B cell (primary cell): Measurements from ENCODE around the gene TYK2. TPM values are rescaled to one million over a fixed set of nuclear protein-coding genes. Genes with fewer than 3 reads are reported as not detected.

Source experiments
- ATAC-seq: fragments of 200-7000 bp; cut with Tn5 transposase; one replicate; pipeline ENCODE4 v1.10.0; 2021; ENCODE audit warnings: low read depth, mild to moderate bottlenecking, moderate number of reproducible peaks, moderate library complexity
- CTCF ChIA-PET: fragments of 350-600 bp; sonication (Branson Sonifier 250); formaldehyde crosslinking; loops from one replicate; lab custom pipeline; 2021; ENCODE audit warnings: antibody characterized with exemption, inconsistent platforms; lab: Charles Lee
- POLR2A ChIA-PET: fragments of 350-600 bp; sonication (Branson Sonifier 250); formaldehyde crosslinking; loops from one replicate; lab custom pipeline; 2021; ENCODE audit warnings: antibody characterized with exemption; lab: Charles Lee
- DNase-seq: peaks from one replicate; pipeline ENCODE4 v3.0.0; 2013
- H2AFZ ChIP-seq: 2 replicates; pipeline ENCODE4 v1.6.1; 2012; ENCODE audit warnings: mild to moderate bottlenecking, low read depth, low read length; ENCODE audit not compliant: insufficient read depth, poor library complexity, severe bottlenecking
- H3K27ac ChIP-seq, 2 donors: 1 replicate in 1 of 2; 2 replicates in 1 of 2; pipeline ENCODE4 v1.5.1; 2012 to 2013; ENCODE audit warnings: low read length in 2 of 2, mild to moderate bottlenecking in 2 of 2, moderate library complexity in 1 of 2
- H3K27me3 ChIP-seq, 4 experiments: fragments of 200-600 bp in 1 of 4; sonication (generic) in 1 of 4; replicated peaks in 1 of 4; 1 replicate in 2 of 4; 2 replicates in 2 of 4; pipeline versions ENCODE4 v1.6.1 to v1.7.0; 2013 to 2016; ENCODE audit warnings: low read length in 3 of 4, mild to moderate bottlenecking in 2 of 4, mixed read lengths in 1 of 4, moderate library complexity in 1 of 4; ENCODE audit not compliant: insufficient read depth in 4 of 4, control insufficient read depth in 3 of 4; ENCODE audit errors: control extremely low read depth in 1 of 4
- H3K36me3 ChIP-seq, 2 experiments: replicated peaks in 1 of 2; 1 replicate in 1 of 2; 2 replicates in 1 of 2; pipeline versions ENCODE4 v1.6.1 to v1.7.1; 2013; ENCODE audit warnings: low read length in 1 of 2; ENCODE audit not compliant: insufficient read depth in 2 of 2, control insufficient read depth in 1 of 2; ENCODE audit errors: control extremely low read depth in 1 of 2, extremely low read depth in 1 of 2
- H3K4me1 ChIP-seq, 2 donors: fragments of 200-600 bp in 1 of 2; sonication (generic) in 1 of 2; 1 replicate in 1 of 2; 2 replicates in 1 of 2; pipeline versions ENCODE4 v1.5.1 to v1.6.1; 2013 to 2017; ENCODE audit warnings: low read length in 2 of 2; ENCODE audit not compliant: control insufficient read depth in 2 of 2, insufficient read depth in 2 of 2
- H3K4me2 ChIP-seq: replicated peaks from 2 replicates; pipeline ENCODE3; 2012; ENCODE audit warnings: mild to moderate bottlenecking, low read depth, low read length; ENCODE audit not compliant: poor library complexity, severe bottlenecking
- H3K4me3 ChIP-seq, 5 experiments: fragments of 200-600 bp in 1 of 5; sonication (generic) in 1 of 5; 1 replicate in 3 of 5; 2 replicates in 2 of 5; pipeline versions ENCODE4 v1.5.1 to v1.7.0; 2011 to 2016; ENCODE audit warnings: low read length in 4 of 5, mild to moderate bottlenecking in 4 of 5, low read depth in 2 of 5, control low read depth in 1 of 5, moderate library complexity in 1 of 5; ENCODE audit not compliant: insufficient read depth in 1 of 5; ENCODE audit errors: control extremely low read depth in 1 of 5, extremely low read depth in 1 of 5
- H3K79me2 ChIP-seq: fragments of 200-600 bp; sonication (generic); one replicate; pipeline ENCODE4 v1.6.0; 2016; ENCODE audit warnings: low read length; ENCODE audit not compliant: control insufficient read depth, insufficient read depth
- H3K9ac ChIP-seq: fragments of 200-600 bp; sonication (generic); 2 replicates; pipeline ENCODE4 v1.6.1; 2017; ENCODE audit warnings: mild to moderate bottlenecking, low read length, moderate library complexity
- H3K9me3 ChIP-seq, 3 donors: one replicate each; pipeline versions ENCODE4 v1.6.1 to v1.7.1; 2013; ENCODE audit warnings: low read length in 2 of 3; ENCODE audit not compliant: control insufficient read depth in 2 of 3, insufficient read depth in 1 of 3; ENCODE audit errors: control extremely low read depth in 1 of 3
- H4K20me1 ChIP-seq: 2 replicates; pipeline ENCODE4 v1.6.0; 2012; ENCODE audit warnings: mild to moderate bottlenecking, low read length; ENCODE audit not compliant: insufficient read depth, control insufficient read depth, poor library complexity, severe bottlenecking
- H3K27ac Mint-ChIP-seq: one replicate; pipeline ENCODE4 v1.8.0; 2021; ENCODE audit warnings: mixed read lengths
- H3K27me3 Mint-ChIP-seq: one replicate; pipeline ENCODE4 v1.8.0; 2021; ENCODE audit warnings: mixed read lengths
- H3K4me1 Mint-ChIP-seq: one replicate; pipeline ENCODE4 v1.8.0; 2021; ENCODE audit warnings: mixed read lengths
- H3K4me3 Mint-ChIP-seq: one replicate; pipeline ENCODE4 v1.8.0; 2021; ENCODE audit warnings: mixed read lengths
- H3K9me3 Mint-ChIP-seq: one replicate; pipeline ENCODE4 v1.8.0; 2022; ENCODE audit warnings: mixed read lengths; ENCODE audit not compliant: insufficient read depth
- EZH2 ChIP-seq: IDR thresholded peaks from 2 replicates; pipeline ENCODE4 v1.6.1; 2012; ENCODE audit warnings: borderline replicate concordance, low read depth, mild to moderate bottlenecking, moderate library complexity, low read length; ENCODE audit not compliant: insufficient read depth, poor library complexity, severe bottlenecking
- WGBS: methylation state at CpG from one replicate; pipeline ENCODE4 v1.1.5; 2013; ENCODE audit warnings: missing lambda C conversion rate; ENCODE audit not compliant: insufficient coverage; 5-methylcytosine and 5-hydroxymethylcytosine counted together
- intact Hi-C: fragments of 100-400 bp; cut with micrococcal nuclease; formaldehyde crosslinking; loops from one replicate; pipeline ENCODE4 v1.10.0; 2022
- polyA plus RNA-seq: library from polyadenylated mRNA; depleted of rRNA; stranded (reverse); fragments of >200 nt; gene quantifications from 2 replicates; pipeline ENCODE4 v1.2.3, GENCODE V29; 2012
- total RNA-seq, 2 donors: library from RNA; stranded (reverse); fragments of 120-200 nt in 1 of 2; gene quantifications; 1 replicate in 1 of 2; 2 replicates in 1 of 2; pipeline versions ENCODE4 v1.2.3 to v1.2.4, GENCODE V29; 2013 to 2022
- TF ChIP-seq, protein P1 (sequence below): fragments of 200-600 bp; IDR thresholded peaks from one replicate; pipeline ENCODE4 v1.8.0; 2022; ENCODE audit warnings: antibody characterized with exemption, mild to moderate bottlenecking

The TYK2 gene
- total and polyA plus RNA-seq, 2 donors (not counting 1 experiment from before 2014, with no cell fraction given): 337 to 343 TPM

DNA sequence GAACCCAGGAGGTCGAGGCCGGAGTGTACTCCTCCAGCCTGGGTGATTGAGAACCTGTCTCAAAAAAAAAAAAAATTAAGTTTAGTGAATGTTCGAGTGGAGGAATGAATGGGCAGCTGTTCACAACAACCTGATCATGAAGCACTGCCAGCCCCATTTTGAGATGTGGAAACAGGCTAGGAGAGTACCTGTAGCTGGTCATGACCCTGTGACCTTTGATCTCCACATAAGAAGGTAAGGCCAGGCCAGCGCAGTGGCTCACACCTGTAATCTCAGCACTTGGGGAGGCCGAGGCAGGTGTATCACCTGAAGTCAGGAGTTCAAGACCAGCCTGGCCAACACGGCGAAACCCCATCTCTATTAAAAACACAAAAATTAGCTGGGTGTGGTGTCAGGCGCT, 54.6 kb downstream of the TYK2 start:
- Histone ChIP-seq H3K36me3 (peaks cover 0 to 88% of the 10 kb centered on the region in 2 experiments), H3K27me3 (no peaks in the 10 kb centered on the region), H3K27ac (no peak overlapping the region), H3K4me3 (no peak overlapping the region), H3K9me3 (no peaks in the 10 kb centered on the region), H2AFZ (no peak overlapping the region), H3K4me2 (no peak overlapping the region), H3K4me1 (peaks cover 0 to 6% of the 10 kb centered on the region in 2 donors), H4K20me1 (peaks cover 75% of the 10 kb centered on the region), H3K79me2 (peaks cover 45% of the 10 kb centered on the region), H3K9ac (no peak overlapping the region)
- 100% methylated on average over 8 of the region's 8 CpGs for whole genome bisulfite sequencing
- H3K4me1 Mint-ChIP-seq: peaks cover 1% of the 10 kb centered on the region
- intact Hi-C loops: no loop called here
- no peaks in the 10 kb centered on the region for H3K27me3 Mint-ChIP-seq
- H3K27ac Mint-ChIP-seq: no peak overlapping the region
- no peaks in the 10 kb centered on the region for H3K9me3 Mint-ChIP-seq
- POLR2A ChIA-PET: interaction anchor here (0.6 kb wide), 1 partner anchor 428 kb away, joined by 5 read pairs; no protein-coding TSS in a partner anchor
- CTCF ChIA-PET: interaction anchor here (0.9 to 1.3 kb wide), 2 partner anchors 63 to 67 kb away, joined by 3 to 5 read pairs; no protein-coding TSS in a partner anchor
- TF ChIP-seq, protein P1, sequence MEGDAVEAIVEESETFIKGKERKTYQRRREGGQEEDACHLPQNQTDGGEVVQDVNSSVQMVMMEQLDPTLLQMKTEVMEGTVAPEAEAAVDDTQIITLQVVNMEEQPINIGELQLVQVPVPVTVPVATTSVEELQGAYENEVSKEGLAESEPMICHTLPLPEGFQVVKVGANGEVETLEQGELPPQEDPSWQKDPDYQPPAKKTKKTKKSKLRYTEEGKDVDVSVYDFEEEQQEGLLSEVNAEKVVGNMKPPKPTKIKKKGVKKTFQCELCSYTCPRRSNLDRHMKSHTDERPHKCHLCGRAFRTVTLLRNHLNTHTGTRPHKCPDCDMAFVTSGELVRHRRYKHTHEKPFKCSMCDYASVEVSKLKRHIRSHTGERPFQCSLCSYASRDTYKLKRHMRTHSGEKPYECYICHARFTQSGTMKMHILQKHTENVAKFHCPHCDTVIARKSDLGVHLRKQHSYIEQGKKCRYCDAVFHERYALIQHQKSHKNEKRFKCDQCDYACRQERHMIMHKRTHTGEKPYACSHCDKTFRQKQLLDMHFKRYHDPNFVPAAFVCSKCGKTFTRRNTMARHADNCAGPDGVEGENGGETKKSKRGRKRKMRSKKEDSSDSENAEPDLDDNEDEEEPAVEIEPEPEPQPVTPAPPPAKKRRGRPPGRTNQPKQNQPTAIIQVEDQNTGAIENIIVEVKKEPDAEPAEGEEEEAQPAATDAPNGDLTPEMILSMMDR: no peak
- no peak for TF ChIP-seq EZH2
- no peak for DNase-seq
- H3K4me3 Mint-ChIP-seq: no peak overlapping the region
- ATAC-seq: no peak

DNA sequence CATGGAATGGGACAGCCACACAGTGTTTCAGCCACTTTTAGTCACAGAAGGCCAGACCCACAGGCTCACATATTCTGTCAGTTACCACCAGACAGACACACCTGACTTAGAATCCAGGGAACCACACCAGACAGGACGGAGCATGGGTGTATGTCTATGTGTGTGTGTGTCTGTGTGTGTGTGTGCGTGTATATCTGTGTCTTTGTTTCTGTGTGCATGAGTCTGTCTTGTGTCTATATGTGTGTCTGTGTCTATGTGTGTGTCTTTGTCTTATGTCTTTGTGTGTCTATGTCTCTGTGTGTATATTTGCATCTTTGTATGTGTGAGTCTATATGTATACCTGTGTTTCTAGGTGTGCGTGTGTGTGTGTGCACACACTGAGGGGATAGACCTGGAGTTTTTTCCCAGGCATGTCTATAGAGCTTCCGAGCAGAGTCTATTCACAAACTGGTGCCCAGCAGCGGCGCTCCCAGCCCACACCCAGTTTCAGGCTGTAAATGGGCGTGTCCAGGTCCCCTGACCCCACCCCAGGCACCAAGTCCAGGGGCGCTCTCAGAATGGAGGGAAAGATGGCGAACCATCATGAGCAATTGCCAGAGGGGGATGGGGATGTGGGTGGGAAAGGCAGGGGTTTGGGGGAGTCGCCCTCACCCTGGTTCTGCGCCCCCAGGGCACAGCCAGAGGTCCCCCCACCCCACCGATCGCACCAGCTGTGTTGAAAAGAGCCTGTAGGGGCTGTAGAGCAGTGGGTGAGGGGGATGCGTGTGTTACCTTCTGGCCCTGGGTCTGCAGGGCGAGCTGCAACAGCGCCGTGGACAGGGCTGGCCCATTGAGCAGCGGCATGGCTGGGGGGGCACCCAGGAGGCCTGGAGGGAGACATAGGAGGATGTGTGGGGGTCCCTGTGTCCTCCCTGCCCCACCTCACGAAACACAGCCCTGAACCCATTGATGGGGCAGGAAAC, 58.2 kb downstream of the TYK2 start:
- POLR2A ChIA-PET: interaction anchor here (0.6 kb wide), 1 partner anchor 11 kb away, joined by 4 read pairs; no protein-coding TSS in a partner anchor
- ATAC-seq: no peak
- no peaks in the 10 kb centered on the region for H3K27me3 Mint-ChIP-seq
- H3K27me3 ChIP-seq: no peaks in the 10 kb centered on the region
- DNase-seq: no peak
- CTCF ChIA-PET: no interaction called here
- H3K9me3 Mint-ChIP-seq: no peaks in the 10 kb centered on the region
- no peak overlapping the region for H2AFZ ChIP-seq
- H3K27ac ChIP-seq: no peak overlapping the region
- no peak overlapping the region for H3K4me2 ChIP-seq
- intact Hi-C loops: no loop called here
- no peaks in the 10 kb centered on the region for H3K9me3 ChIP-seq
- H3K27ac Mint-ChIP-seq: no peak overlapping the region
- no peaks in the 10 kb centered on the region for H3K4me1 Mint-ChIP-seq
- H3K4me3 ChIP-seq: no peak overlapping the region
- peaks cover 40% of the 10 kb centered on the region for H4K20me1 ChIP-seq
- no peak overlapping the region for H3K4me3 Mint-ChIP-seq
- peaks cover 10% of the 10 kb centered on the region for H3K79me2 ChIP-seq
- peaks cover 0 to 6% of the 10 kb centered on the region in 2 donors for H3K4me1 ChIP-seq
- no peak overlapping the region for H3K9ac ChIP-seq
- WGBS: 98% methylated on average over 13 of the region's 19 CpGs
- H3K36me3 ChIP-seq: peaks cover 0 to 70% of the 10 kb centered on the region in 2 experiments
- TF ChIP-seq, protein P1: no peak
- no peak for TF ChIP-seq EZH2
